Uterine smooth muscle cell (primary cell): ENCODE measurements around the gene CENPB. TPM values are rescaled to one million over a fixed set of nuclear protein-coding genes. Genes with fewer than 3 reads are reported as not detected.

Source experiments
- total RNA-seq: library from RNA; depleted of rRNA; stranded (reverse); fragments of >200 nt; gene quantifications from 2 replicates; pipeline ENCODE4 v1.2.3, GENCODE V29; 2014

The CENPB gene, protein sequence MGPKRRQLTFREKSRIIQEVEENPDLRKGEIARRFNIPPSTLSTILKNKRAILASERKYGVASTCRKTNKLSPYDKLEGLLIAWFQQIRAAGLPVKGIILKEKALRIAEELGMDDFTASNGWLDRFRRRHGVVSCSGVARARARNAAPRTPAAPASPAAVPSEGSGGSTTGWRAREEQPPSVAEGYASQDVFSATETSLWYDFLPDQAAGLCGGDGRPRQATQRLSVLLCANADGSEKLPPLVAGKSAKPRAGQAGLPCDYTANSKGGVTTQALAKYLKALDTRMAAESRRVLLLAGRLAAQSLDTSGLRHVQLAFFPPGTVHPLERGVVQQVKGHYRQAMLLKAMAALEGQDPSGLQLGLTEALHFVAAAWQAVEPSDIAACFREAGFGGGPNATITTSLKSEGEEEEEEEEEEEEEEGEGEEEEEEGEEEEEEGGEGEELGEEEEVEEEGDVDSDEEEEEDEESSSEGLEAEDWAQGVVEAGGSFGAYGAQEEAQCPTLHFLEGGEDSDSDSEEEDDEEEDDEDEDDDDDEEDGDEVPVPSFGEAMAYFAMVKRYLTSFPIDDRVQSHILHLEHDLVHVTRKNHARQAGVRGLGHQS
- total RNA-seq, result 121 and 150 TPM in 2 replicates

DNA sequence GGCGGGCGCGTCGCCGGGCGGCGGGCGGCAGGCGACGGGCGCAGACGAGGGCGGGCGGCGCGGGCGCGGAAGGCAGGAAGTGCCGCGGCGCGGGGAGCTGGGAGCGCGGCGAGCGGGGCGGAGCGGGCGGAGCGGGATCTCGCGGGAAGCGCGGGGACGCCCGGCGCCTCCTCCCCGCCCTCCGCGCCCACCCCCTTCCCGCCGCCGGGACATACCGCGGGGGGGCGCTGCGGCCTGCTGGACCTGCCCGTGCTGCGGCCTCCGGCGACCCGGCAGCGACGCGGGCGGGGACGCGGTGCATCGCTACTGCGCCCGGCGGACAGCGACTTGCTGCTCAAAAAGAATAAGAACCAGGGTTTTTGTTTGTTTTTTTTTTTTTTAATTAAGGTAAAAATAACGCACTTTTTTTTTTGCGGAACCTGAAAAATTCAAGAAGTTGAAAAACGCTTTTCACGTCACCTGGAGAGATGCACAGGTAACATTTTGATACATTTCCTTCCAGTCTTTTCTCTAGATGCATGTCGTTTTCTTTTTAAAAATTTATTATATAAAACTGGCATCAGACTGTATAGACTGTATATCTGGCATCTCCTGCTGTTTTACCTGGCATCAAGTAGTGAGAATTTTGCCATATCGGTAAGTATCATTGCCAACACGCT is at the start of gene CENPB:
Gene CENPB, minus strand, starts transcription at position 76 of the 659 bp plus-strand sequence. CDS start 257 bp downstream, outside the sequence.

DNA sequence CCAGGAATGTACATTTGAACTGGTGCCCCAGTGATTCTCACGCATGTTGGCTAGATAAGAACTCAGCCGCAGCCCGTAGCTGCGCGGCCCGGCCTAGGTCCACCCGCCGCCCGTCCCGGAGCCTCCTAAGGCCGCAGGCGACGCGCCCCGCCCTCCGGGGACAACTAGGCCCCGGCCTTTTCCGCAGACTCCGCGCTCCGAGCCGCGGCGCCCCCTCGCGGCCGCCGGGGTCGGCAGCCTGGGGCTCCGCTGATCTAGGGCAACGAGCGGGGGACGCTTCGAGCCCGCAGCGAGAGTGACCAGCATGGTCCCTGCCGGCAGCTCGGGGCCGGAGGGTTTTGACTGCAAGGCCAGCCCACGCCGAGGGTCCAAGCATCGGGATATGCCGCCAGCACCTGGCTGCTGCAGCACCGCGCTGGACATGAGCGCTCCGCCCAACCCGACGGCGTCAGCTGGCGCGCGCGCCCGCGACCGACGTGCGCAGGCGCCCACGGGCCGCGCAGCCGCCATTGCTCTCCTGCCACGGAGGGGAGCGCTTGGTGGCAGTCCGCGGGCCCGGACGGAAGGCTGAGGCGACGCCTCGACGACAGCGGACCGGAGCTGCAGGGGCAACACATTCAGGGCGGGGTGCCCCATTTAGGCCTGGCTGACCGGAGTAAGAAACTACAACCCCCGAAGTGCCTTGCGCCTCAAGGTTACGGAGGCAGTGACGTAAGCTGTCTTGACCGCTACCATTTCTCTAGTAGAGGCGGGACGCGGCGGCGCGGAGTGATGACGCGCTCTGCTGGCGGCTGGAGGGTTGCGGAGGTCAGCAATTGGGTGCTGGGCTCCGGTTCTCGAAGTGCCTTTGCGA is 33.7 kb upstream of the CENPB start, which contains the start of gene AP5S1:
Gene AP5S1, plus strand, starts transcription at position 500 of the 853 bp plus-strand sequence. CDS start 1,571 bp downstream, outside the sequence.

DNA sequence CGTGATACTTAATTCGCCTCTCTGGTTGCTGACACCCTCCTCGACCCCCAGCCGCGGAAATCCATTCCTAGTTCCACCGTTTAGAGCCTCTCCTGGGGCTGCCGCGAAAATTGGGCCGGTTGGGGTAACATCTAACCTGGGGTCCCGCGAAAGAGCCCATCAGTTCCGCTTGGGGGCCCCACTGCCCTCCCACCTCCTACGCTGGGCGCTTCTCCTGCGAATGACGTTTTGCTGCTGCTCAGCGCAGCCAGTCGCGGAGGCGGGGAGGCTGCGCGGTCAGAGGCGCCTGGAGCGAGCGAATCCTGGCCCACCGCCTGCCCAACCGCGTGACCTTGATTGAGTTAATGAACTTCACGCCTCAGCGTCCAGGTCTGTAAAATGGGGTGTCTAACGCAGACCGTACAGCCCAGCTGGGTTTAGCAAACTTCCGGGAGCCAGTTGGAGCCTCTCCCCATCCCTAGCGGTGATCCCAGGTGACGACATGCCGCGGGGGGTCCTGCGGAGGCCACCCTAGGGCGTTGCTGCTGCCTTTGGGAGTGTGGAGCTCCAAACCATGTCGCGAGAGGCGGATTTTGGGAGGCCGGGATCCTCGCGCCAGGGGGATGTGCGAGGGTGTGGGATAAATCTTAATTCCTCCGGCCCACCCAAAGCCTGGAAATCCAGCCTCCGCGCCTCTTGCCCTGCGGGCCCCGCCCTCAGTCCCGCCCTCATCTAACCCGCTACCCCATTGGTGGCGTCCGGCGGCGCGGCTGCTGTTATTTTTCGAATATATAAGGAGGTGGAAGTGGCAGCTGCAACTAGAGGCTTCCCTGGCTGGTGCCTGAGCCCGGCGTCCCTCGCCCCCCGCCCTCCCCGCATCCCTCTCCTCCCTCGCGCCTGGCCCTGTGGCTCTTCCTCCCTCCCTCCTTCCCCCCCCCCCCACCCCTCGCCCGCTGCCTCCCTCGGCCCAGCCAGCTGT is 9.2 kb upstream of the CENPB start, which contains the start of gene CDC25B:
Gene CDC25B, plus strand, starts transcription at position 800 of the 958 bp plus-strand sequence. CDS start 222 bp downstream, outside the sequence.

DNA sequence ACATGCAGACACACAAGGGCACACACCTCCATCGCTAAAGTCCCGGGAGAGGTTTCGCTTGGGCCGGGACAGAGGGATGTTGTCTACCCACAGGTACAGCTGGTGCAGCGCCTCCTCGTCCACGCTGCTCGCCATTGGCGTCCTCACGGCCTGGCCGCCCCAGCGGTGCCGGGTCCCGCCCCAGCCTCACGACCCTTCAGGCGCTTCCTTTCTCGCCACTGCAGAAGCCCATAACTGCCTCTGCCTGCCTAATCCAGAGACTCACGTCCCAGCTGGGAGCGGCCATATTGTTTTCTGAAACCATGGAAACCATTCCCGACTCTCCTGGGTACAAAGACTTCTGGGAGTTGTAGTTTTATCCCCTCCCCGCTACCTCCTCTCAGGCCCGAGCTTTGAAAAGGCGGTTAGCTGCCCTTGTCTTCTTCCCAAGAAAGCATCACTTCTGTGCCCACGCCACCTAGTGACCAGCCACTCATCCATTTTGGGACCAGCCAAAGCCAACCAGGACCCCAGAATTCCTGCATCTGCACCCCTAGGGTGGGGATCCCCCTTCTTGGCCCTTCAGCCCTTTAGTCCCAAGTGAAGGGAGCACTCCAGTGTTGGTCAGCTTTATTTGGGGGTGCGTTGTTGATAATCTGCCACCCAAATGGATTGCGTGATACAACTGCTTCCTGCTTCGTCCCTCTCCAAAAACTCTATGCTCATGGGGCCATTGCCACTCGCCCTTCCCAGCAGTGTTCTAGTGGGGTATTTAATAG is 5.2 kb downstream of the CENPB start, which contains the start of gene SPEF1:
Gene SPEF1, minus strand, starts transcription at position 296 of the 758 bp plus-strand sequence. Its CDS starts 161 bp downstream, at position 135.

DNA sequence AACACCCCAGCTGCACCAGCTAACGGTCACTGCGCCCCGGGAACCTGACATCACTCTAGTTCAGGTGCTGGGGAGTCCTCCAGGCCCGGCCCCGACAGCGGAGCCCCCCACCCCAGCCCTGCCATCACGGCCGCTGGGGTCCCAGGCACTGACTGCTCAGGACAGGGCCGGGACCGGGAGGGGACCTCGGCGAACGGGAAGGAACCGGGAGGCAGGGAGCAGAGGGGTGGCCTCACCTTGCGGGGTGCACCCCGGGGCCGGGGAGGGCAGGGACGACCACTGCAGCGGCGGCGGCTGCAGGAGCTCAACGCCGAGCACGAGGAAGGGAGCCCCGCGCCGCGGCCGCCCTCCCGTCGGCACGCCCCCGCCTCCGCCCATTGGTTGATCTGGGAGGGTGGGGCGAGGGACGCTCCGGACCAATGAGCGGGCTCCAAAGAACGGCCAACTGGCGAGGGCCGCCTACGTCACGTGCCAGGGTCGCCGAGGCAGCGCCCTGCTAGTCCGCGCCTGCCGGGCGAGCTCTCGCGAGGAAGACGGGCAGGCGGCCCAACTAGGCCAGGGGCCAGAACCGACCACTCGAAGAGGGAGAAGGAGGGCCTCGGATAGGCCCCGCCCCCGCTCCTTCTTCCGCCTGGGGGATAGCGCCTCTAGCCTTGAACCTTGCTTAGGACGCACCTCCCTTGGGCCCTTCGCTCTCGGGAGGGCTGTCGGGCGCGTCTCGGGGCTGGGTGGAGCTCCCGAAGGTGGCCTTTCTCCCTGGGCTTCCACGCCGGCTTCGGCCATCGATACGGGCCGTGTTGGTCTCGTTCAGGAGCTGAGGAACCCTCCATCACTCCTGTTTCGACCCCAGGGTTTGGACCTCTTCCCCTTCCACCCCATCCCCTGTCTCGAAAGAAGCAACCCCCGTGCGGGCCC is 18.9 kb downstream of the CENPB start, which contains the start of gene ADISSP:
Gene ADISSP, minus strand, starts transcription at position 327 of the 915 bp plus-strand sequence. CDS start 7,653 bp downstream, outside the sequence.

Other genes starting within 250 kb of the CENPB start
- gene GFRA4, start 123.3 kb downstream of the CENPB start, total RNA-seq, result not detected in 2 replicates
- 57.5 and 87.5 TPM in 2 replicates for gene ADAM33, start 104.7 kb downstream of the CENPB start, total RNA-seq
- not detected in 2 replicates for gene SIGLEC1, start 74.1 kb downstream of the CENPB start, total RNA-seq
- 0.11 and 0.12 TPM in 2 replicates for gene HSPA12B, start 54.1 kb downstream of the CENPB start, total RNA-seq
- gene ADISSP, start 19.0 kb downstream of the CENPB start, total RNA-seq, result 29.6 and 39.6 TPM in 2 replicates
- gene SPEF1, start 5.3 kb downstream of the CENPB start, total RNA-seq, result 0.22 and 0.25 TPM in 2 replicates
- gene CDC25B, start 9.6 kb upstream of the CENPB start, total RNA-seq, result 18.9 and 30.5 TPM in 2 replicates
- 16.7 and 23.1 TPM in 2 replicates for gene AP5S1, start 33.8 kb upstream of the CENPB start, total RNA-seq
- 16.0 and 16.1 TPM in 2 replicates for gene MAVS, start 60.1 kb upstream of the CENPB start, total RNA-seq
- 59.2 and 68.6 TPM in 2 replicates for gene PANK2, start 102.6 kb upstream of the CENPB start, total RNA-seq
- gene RNF24, start 228.8 kb upstream of the CENPB start, total RNA-seq, result 14.2 and 17.4 TPM in 2 replicates